Measurements from ENCODE around the gene COQ8B.

DNA sequence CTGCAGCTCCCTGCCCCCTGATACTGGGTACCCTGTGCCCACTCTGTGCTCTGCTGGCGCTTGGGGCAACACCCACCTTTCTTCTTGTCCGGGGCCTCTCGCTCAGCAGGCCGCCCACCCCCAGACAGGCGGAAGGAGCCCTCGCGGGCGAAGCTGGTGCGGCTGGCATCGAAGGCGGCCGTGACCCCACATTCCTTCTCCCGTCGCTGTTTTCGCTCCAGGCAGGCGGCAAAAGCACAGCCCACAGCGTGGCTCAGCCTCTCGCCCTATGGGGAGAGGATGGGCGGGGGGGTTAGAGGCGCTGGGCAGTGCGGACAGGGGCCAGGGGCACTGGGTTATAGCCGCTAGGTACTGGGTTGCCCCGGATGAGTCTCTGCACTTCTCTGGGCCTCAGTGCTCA lies 39.5 kb downstream of the COQ8B start:
- TF ChIP-seq, protein P1, sequence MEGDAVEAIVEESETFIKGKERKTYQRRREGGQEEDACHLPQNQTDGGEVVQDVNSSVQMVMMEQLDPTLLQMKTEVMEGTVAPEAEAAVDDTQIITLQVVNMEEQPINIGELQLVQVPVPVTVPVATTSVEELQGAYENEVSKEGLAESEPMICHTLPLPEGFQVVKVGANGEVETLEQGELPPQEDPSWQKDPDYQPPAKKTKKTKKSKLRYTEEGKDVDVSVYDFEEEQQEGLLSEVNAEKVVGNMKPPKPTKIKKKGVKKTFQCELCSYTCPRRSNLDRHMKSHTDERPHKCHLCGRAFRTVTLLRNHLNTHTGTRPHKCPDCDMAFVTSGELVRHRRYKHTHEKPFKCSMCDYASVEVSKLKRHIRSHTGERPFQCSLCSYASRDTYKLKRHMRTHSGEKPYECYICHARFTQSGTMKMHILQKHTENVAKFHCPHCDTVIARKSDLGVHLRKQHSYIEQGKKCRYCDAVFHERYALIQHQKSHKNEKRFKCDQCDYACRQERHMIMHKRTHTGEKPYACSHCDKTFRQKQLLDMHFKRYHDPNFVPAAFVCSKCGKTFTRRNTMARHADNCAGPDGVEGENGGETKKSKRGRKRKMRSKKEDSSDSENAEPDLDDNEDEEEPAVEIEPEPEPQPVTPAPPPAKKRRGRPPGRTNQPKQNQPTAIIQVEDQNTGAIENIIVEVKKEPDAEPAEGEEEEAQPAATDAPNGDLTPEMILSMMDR (conservative IDR thresholded peaks at IDR 0.05; ENCODE audit: low read depth, low read length) = no peak
- TF ChIP-seq POLR2A (IDR thresholded peaks at IDR 0.05; ENCODE audit: low read depth, low read length) (no peak), RAD21 (IDR thresholded peaks at IDR 0.05; ENCODE audit: low read length) (no peak), SMC3 (IDR thresholded peaks at IDR 0.05; ENCODE audit: low read depth, low read length) (no peak), FOS (IDR thresholded peaks at IDR 0.05; ENCODE audit: low read depth, low read length) (no peak), CHD1 (IDR thresholded peaks at IDR 0.05; ENCODE audit: low read depth, low read length) (no peak), MAFK (IDR thresholded peaks at IDR 0.05; ENCODE audit: low read depth, low read length) (no peak)

Data from IMR-90 (cell line).